SK-N-MC (cell line): ENCODE results near the gene SPSB1.

Source experiments
- EZH2 ChIP-seq: fragments of 200-600 bp; sonication (generic); IDR thresholded peaks from one replicate; pipeline ENCODE4 v1.6.1; 2017; ENCODE audit warnings: antibody characterized with exemption
- POLR2AphosphoS5 ChIP-seq: IDR thresholded peaks from 2 replicates; pipeline ENCODE4 v1.6.1; 2012; ENCODE audit warnings: mild to moderate bottlenecking, low read depth, low read length, borderline replicate concordance

DNA sequence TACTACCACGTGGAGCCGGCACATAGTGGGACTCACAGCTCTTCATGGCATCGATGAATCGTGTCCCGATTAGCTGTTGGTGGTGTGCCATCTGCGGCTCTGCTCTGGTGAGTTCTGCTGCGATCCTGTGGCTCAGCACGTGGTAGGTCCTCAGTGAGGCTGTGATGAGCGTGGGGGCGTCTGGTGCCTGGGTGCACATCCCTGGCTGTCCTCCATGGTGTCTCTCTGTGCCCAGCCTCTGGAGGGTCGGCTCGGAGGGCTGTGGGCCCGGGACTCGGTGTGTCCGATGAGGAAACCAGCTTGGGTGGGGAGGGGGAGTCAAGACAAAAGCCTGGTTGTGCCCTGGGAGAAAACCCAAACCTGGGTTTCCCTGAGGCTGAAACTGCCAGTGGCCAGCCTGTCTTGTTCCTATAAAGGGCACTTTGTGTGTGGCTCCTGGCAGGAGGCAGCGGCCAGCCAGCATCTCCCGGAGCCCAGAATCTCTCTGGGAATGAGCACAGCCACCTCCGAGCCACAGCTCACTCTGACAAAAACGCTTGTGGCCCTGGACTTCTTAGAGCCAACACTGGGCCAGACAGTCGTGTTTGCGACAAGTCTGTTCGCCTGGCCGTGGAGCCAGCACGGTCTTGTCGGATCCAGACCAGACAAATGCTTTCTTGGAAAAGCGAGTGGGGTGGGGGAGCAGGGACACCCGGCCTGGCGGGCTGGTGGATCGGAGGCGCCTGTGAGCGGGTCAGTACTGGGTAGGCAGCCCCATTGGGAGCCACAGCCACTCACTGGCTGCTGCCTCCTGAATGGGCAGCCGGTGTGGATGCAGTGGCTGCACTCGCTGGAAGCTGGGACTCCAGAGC, 31.8 kb downstream of the SPSB1 start:
- no peak for TF ChIP-seq EZH2
- TF ChIP-seq POLR2AphosphoS5: no peak
